ENCODE results near the gene ELMO1. TPM values are rescaled to one million over a fixed set of nuclear protein-coding genes. Genes with fewer than 3 reads are reported as not detected.

ELMO1 gene
- total RNA-seq, 1 experiment from 2014 or later: 7.8 TPM

GRCh38 chr7:36820527-36821170 lies 628.0 kb downstream of the ELMO1 start:
- Histone ChIP-seq H4K8ac (replicated peaks; ENCODE audit: insufficient read length, low read depth, low read length) (no peak overlapping the region), H2BK120ac (ENCODE audit: low read depth, low read length, poor library complexity, severe bottlenecking) (no peak overlapping the region), H4K20me1 (ENCODE audit: control insufficient read depth, insufficient read depth, insufficient read length) (no peaks in the 10 kb centered on the region), H2BK20ac (ENCODE audit: low read depth, low read length, poor library complexity, severe bottlenecking) (no peak overlapping the region), H3K14ac (ENCODE audit: insufficient read depth, low read length) (no peak overlapping the region), H2AK5ac (ENCODE audit: insufficient read length, low read length) (no peak overlapping the region), H3K4me2 (ENCODE audit: insufficient read depth, insufficient read length, low read length) (no peak overlapping the region), H3K9ac (ENCODE audit: extremely low read depth, insufficient read length, low read length) (no peak overlapping the region), H3T11ph (ENCODE audit: low read length) (no peak overlapping the region), H2BK12ac (ENCODE audit: insufficient read length, low read depth, low read length) (no peak overlapping the region), H3K23me2 (ENCODE audit: insufficient read length, low read depth, low read length, poor library complexity, severe bottlenecking) (no peaks in the 10 kb centered on the region), H2BK5ac (ENCODE audit: insufficient read length, low read length) (no peak overlapping the region), H3K79me1 (ENCODE audit: insufficient read depth, low read depth, low read length, poor library complexity, severe bottlenecking) (no peaks in the 10 kb centered on the region), H4K5ac (ENCODE audit: insufficient read length, low read depth, low read length) (no peak overlapping the region), H3K56ac (ENCODE audit: insufficient read length, low read depth, low read length) (no peak overlapping the region), H3K4ac (ENCODE audit: low read depth, low read length) (no peak overlapping the region), H3K4me1 (ENCODE audit: insufficient read depth, low read length) (no peaks in the 10 kb centered on the region; the same call in 1 of the 2 replicates), H3K18ac (ENCODE audit: insufficient read length, low read depth, low read length) (no peak overlapping the region), H4K91ac (ENCODE audit: insufficient read length, low read depth, low read length) (no peak overlapping the region), H3K9me3 (ENCODE audit: control insufficient read depth, low read depth, low read length) (no peaks in the 10 kb centered on the region), H2AFZ (ENCODE audit: low read length) (no peak overlapping the region), H3K27ac (ENCODE audit: insufficient read length, low read depth, low read length) (no peak overlapping the region), H3K23ac (ENCODE audit: insufficient read length, low read depth, low read length) (no peak overlapping the region), H3K27me3 (ENCODE audit: insufficient read depth, low read length) (no peaks in the 10 kb centered on the region), H2BK15ac (ENCODE audit: low read depth, low read length) (no peak overlapping the region), H3K79me2 (ENCODE audit: insufficient read depth, low read length) (no peaks in the 10 kb centered on the region)
- Mint-ChIP-seq H3K36me3 (ENCODE audit: insufficient read depth in 1 of 3, low read depth in 3 of 3) (no peaks in the 10 kb centered on the region), H3K4me3 (no peak overlapping the region), H3K9me3 (no peaks in the 10 kb centered on the region; a peak in 2 of 5 replicates), H3K4me1 (no peaks in the 10 kb centered on the region), H3K27ac (no peak overlapping the region), H3K27me3 (ENCODE audit: low read depth) (peaks cover 3% of the 10 kb centered on the region; the same call in 1 of the 2 replicates)
- no peak for TF ChIP-seq CTCF (conservative IDR thresholded peaks at IDR 0.05)
- DNase-seq: no peak
